Measurements from ENCODE around the gene C8A.

Gene C8A

GRCh38 chr1:56854521-56855099 lies at the start of gene C8A:
TSS of gene C8A (plus strand) at chr1:56854797. CDS start at chr1:56854902, 105 bp downstream.
- DNase-seq = no peak

GRCh38 chr1:56806804-56807203 lies 47.8 kb upstream of the C8A start:
- no peak for DNase-seq

- DNase-seq = no peak
These were observed 46.2 kb upstream of the C8A start for GRCh38 chr1:56808410-56808809.

- no peak for DNase-seq
These were observed 43.3 kb upstream of the C8A start for GRCh38 chr1:56811331-56811730.

GRCh38 chr1:56814205-56814604 lies 40.4 kb upstream of the C8A start:
- DNase-seq = no peak

GRCh38 chr1:56816264-56816663 lies 38.3 kb upstream of the C8A start:
- DNase-seq = no peak

- no peak for DNase-seq
These were observed 37.7 kb upstream of the C8A start for GRCh38 chr1:56816909-56817308.

GRCh38 chr1:56817716-56818463 lies 36.7 kb upstream of the C8A start:
- no peak for DNase-seq

- no peak for DNase-seq
These were observed 35.2 kb upstream of the C8A start, which contains the start of gene FYB2 for GRCh38 chr1:56819387-56819899. TSS of gene FYB2 (minus strand) at chr1:56819404. CDS start at chr1:56819290, 114 bp downstream.

- peak; percentile 89 for DNase-seq
These were observed 33.7 kb upstream of the C8A start for GRCh38 chr1:56820755-56821461.

- DNase-seq = no peak
These were observed 33.2 kb upstream of the C8A start for GRCh38 chr1:56821462-56821797.

GRCh38 chr1:56824271-56824670 lies 30.3 kb upstream of the C8A start:
- DNase-seq = no peak

GRCh38 chr1:56824938-56825337 lies 29.7 kb upstream of the C8A start:
- no peak for DNase-seq

- DNase-seq = no peak
These were observed 29.2 kb upstream of the C8A start for GRCh38 chr1:56825436-56825835.

- DNase-seq = no peak
These were observed 26.9 kb upstream of the C8A start for GRCh38 chr1:56827711-56828110.

- DNase-seq = no peak
These were observed 24.5 kb upstream of the C8A start for GRCh38 chr1:56830052-56830451.

- peak; percentile 74 for DNase-seq
These were observed 22.5 kb upstream of the C8A start for GRCh38 chr1:56831871-56832693.

- no peak for DNase-seq
These were observed 21.5 kb upstream of the C8A start for GRCh38 chr1:56833088-56833487.

GRCh38 chr1:56834137-56834900 lies 20.3 kb upstream of the C8A start:
- no peak for DNase-seq

- DNase-seq = no peak
These were observed 18.9 kb upstream of the C8A start for GRCh38 chr1:56835657-56836056.

- DNase-seq = no peak
These were observed 18.2 kb upstream of the C8A start for GRCh38 chr1:56836359-56836758.

GRCh38 chr1:56837244-56837939 lies 17.2 kb upstream of the C8A start:
- no peak for DNase-seq

Data from activated CD4-positive, alpha-beta T cell treated with anti-CD3 and anti-CD28 coated beads for 48 hours (primary cell).